GM18909 (cell line): ENCODE results near the gene HAPSTR1.
"Not testable (repeated sequence)": the region's sequence is repeated elsewhere in the genome, so short reads cannot be mapped to it uniquely, and the experiment has no call there.

Source experiments
- ATAC-seq: cut with Tn5 transposase; IDR thresholded peaks from one replicate; pipeline ENCODE4 v1.9.1; 2021; ENCODE audit warnings: mild to moderate bottlenecking; ENCODE audit not compliant: unreplicated experiment, poor library complexity

The HAPSTR1 gene

GRCh38 chr16:9090960-9091866 is at the start of gene HAPSTR1:
HAPSTR1 (plus strand) TSS chr16:9091644; CDS start chr16:9092045, 401 bp downstream.
- ATAC-seq: peak; percentile 91

GRCh38 chr16:9042533-9042932 is 48.9 kb upstream of the HAPSTR1 start:
- no peak for ATAC-seq

- ATAC-seq: no peak
Measured at GRCh38 chr16:9042964-9043680, 48.3 kb upstream of the HAPSTR1 start.

- ATAC-seq: not testable (repeated sequence)
Measured at GRCh38 chr16:9045562-9045961, 45.9 kb upstream of the HAPSTR1 start.

- ATAC-seq: no peak
Measured at GRCh38 chr16:9046667-9047055, 44.8 kb upstream of the HAPSTR1 start.

- peak; percentile 84 for ATAC-seq
Measured at GRCh38 chr16:9047689-9048301, 43.6 kb upstream of the HAPSTR1 start.

- ATAC-seq: peak; percentile 2
Measured at GRCh38 chr16:9048302-9048700, 43.1 kb upstream of the HAPSTR1 start.

- ATAC-seq: no peak
Measured at GRCh38 chr16:9049241-9049640, 42.2 kb upstream of the HAPSTR1 start.

GRCh38 chr16:9050102-9050830 is 41.2 kb upstream of the HAPSTR1 start:
- no peak for ATAC-seq

GRCh38 chr16:9053006-9053601 is 38.3 kb upstream of the HAPSTR1 start:
- no peak for ATAC-seq

GRCh38 chr16:9054460-9054859 is 37.0 kb upstream of the HAPSTR1 start:
- no peak for ATAC-seq

- no peak for ATAC-seq
Measured at GRCh38 chr16:9055115-9055514, 36.3 kb upstream of the HAPSTR1 start.

GRCh38 chr16:9055661-9056060 is 35.8 kb upstream of the HAPSTR1 start:
- no peak for ATAC-seq

- no peak for ATAC-seq
Measured at GRCh38 chr16:9056061-9056460, 35.4 kb upstream of the HAPSTR1 start.

GRCh38 chr16:9058211-9058610 is 33.2 kb upstream of the HAPSTR1 start:
- ATAC-seq: no peak

GRCh38 chr16:9060225-9060624 is 31.2 kb upstream of the HAPSTR1 start:
- ATAC-seq: no peak

- ATAC-seq: no peak
Measured at GRCh38 chr16:9061358-9061813, 30.1 kb upstream of the HAPSTR1 start.

- no peak for ATAC-seq
Measured at GRCh38 chr16:9062301-9062700, 29.1 kb upstream of the HAPSTR1 start.

GRCh38 chr16:9065077-9065476 is 26.4 kb upstream of the HAPSTR1 start:
- no peak for ATAC-seq

GRCh38 chr16:9068886-9069285 is 22.6 kb upstream of the HAPSTR1 start:
- ATAC-seq: no peak
